Measurements from ENCODE around the gene CNBP.

GRCh38 chr3:129211772-129212171 is 28.1 kb upstream of the CNBP start:
- TF ChIP-seq JUNB (IDR thresholded peaks at IDR 0.05; ENCODE audit: unreplicated experiment) (no peak), CREB1 (CRISPR knock-in tag; IDR thresholded peaks at IDR 0.05; ENCODE audit: low read depth) (no peak), EZH2 (IDR thresholded peaks at IDR 0.05; ENCODE audit: low read depth, unreplicated experiment) (no peak), POLR2AphosphoS5 (IDR thresholded peaks at IDR 0.05; ENCODE audit: low read depth) (no peak)
- TF ChIP-seq, protein P1, sequence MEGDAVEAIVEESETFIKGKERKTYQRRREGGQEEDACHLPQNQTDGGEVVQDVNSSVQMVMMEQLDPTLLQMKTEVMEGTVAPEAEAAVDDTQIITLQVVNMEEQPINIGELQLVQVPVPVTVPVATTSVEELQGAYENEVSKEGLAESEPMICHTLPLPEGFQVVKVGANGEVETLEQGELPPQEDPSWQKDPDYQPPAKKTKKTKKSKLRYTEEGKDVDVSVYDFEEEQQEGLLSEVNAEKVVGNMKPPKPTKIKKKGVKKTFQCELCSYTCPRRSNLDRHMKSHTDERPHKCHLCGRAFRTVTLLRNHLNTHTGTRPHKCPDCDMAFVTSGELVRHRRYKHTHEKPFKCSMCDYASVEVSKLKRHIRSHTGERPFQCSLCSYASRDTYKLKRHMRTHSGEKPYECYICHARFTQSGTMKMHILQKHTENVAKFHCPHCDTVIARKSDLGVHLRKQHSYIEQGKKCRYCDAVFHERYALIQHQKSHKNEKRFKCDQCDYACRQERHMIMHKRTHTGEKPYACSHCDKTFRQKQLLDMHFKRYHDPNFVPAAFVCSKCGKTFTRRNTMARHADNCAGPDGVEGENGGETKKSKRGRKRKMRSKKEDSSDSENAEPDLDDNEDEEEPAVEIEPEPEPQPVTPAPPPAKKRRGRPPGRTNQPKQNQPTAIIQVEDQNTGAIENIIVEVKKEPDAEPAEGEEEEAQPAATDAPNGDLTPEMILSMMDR (conservative IDR thresholded peaks at IDR 0.05; ENCODE audit: low read depth in 2 of 2): no peak
